GM15510 (cell line): ENCODE data around the gene CCDC88C.

Experiments
- POLR2A ChIP-seq: IDR thresholded peaks from 3 replicates; pipeline ENCODE4 v1.6.1; 2011; ENCODE audit warnings: borderline replicate concordance; ENCODE audit not compliant: insufficient read length; ENCODE audit errors: extremely low read depth

CCDC88C gene

GRCh38 chr14:91377700-91378652, 39.6 kb downstream of the CCDC88C start:
- no peak for TF ChIP-seq POLR2A

GRCh38 chr14:91376547-91377477, 40.8 kb downstream of the CCDC88C start:
- no peak for TF ChIP-seq POLR2A

DNA sequence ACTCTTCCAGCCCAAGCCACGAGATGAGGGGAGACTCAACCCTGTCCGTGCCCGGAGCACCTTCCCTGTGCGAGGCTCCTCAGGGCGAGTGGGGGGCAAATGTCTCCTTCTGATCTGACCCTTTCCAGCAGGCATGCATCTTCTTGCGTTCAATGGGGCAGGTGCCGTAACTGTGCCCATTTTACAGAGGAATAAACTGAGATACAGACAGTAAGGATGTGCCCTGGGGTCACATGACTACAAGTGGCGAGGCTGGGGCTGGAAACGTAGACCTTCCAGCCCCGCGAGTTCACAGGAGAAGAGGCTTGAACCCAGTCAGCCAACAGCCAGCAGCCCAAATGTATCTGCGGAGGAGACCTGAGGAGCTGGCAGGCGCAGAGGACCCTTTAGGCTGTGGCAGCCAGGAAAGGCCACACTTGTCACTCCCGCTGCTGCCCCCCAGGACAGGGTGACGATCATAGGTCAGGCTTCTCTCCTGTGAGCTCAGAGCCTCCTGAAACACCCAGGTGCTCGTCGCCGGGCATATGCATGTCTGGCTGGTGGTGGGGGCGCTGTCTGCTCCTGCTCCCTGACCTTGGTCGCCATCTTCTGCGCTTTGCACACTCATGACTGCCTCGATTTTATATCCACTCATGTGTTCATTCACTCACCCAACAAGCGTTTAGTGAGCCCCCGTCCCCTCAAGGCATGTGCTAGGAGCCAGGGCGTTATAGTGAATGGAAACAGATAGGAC, 41.7 kb downstream of the CCDC88C start:
- no peak for TF ChIP-seq POLR2A

DNA sequence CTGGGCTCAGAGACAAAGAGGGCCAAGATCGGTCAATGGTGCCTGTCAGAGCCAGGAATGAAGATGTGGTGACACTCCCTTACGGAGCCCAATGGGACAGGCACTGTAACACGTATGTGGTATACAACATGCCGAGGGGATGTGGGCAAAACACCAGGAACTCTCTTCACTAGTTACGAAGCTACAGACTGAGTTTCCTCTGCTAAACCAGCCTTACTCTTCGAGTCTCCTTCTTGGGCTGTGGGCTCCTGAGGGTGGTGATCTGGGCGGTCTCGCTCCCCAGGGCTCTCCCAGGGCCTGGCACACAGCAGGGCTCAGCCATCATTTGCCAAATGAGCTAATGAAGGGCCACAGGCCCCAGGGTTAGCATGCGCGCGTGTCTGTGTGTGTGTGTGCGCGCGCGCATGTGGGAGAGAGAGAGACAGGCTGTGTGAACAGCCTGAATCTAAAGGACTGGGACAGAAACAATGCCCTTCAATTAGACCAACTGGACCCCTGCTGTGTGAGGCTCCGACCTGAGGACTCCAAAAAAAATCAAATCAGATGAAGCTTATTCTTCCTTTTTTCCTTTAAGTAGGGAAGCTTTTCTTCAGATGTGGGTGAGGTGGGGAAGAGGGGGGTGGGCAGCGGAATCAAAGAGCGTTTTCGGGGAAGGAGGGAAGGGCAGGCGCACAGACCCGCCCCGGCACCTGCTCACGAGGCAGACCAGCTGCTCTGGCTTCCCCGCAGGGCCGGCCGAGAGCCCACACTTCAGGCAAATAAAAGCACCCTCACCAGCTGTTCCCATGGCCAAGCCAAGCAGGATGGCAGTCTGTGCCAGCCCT, 42.5 kb downstream of the CCDC88C start:
- no peak for TF ChIP-seq POLR2A

- no peak for TF ChIP-seq POLR2A
These were observed 43.2 kb downstream of the CCDC88C start for GRCh38 chr14:91374287-91374878.

DNA sequence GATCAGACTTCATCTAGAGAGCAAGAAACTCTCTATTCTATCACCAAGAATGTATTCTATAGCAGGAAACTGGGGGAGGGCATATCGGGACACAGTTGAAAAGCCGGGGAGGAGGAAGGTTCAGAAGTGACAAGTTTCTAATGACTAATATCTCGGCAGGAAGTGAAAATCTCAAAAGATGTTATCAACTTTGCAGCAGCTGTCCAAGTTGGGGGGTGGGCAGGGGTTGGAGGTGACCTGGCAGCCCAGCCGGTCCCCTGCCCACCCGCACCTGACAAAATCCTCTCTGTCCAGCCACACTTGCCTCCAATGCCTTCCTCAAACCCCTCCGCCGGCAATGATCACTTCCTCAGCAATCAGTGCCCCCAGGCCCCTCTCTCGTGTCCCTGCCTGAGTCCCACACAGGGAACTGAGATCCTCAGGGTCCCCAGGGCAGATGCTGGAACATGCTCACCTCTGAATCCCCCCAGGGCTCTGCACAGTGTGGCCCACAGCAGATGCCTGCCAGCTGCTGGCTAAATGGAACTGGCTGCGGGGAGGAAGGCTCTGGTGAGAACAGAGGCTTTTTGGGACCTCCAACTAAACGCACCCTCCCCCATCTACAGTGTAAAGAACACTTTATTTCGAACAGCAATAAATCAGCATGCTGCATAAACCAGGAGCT, 43.9 kb downstream of the CCDC88C start:
- peak; percentile 24 for TF ChIP-seq POLR2A

DNA sequence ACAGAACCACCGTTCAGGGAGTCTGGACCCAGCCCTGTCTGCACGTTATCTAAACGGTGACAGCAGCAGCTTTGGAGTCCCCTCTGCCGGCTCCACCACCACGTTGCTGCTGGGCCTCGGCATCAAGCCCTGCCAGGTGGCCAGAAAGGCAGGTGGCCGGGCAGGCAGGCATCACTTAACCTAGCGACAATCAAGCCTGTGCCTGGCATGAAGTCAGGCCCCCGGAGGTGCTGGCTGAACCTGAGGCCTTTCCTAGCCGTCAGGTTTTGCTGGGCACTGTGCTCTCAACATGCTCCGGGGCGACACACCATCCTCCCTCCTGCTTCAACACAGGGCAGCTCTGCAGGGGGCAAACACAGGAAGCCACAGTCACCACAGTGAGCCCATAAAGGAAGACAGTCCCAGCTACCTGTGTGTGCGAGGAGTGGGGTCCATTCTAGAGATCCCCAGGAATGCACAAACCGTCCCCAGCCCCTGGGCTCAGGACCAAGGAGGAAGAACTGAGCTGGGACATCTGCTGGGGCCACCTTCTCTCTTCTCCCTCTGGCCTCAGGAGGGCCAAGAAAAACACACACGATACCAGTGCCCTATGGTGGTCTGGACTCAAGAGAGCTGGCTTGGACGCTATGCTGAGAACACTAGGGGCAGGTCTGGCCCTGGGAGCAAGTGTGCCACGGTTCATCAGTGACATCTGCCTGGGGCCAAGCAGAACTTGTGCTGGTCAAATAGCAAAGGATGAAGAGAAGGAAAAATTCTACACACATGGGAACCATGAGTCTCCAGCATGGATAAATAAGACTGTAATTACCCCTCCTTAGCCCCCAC, 44.7 kb downstream of the CCDC88C start:
- TF ChIP-seq POLR2A = no peak

DNA sequence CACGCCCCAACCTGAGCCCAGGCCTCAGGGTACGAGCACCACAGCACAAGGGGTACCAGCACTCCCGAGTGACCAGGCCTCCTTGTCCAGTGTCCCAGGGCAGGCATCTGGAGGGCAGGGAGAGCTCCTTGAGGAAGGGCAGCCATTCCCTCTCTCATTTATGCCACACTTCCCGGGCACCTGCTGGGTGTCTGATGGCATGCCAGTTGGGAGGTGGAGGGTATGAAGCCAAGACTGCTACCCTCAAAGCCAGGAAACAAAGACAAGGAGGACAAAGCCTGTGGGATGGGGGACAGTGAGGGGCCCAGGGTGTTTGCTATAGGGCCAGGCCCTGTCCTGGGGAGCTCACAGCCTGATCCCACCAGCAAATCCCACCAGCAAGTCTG, 45.6 kb downstream of the CCDC88C start:
- no peak for TF ChIP-seq POLR2A

DNA sequence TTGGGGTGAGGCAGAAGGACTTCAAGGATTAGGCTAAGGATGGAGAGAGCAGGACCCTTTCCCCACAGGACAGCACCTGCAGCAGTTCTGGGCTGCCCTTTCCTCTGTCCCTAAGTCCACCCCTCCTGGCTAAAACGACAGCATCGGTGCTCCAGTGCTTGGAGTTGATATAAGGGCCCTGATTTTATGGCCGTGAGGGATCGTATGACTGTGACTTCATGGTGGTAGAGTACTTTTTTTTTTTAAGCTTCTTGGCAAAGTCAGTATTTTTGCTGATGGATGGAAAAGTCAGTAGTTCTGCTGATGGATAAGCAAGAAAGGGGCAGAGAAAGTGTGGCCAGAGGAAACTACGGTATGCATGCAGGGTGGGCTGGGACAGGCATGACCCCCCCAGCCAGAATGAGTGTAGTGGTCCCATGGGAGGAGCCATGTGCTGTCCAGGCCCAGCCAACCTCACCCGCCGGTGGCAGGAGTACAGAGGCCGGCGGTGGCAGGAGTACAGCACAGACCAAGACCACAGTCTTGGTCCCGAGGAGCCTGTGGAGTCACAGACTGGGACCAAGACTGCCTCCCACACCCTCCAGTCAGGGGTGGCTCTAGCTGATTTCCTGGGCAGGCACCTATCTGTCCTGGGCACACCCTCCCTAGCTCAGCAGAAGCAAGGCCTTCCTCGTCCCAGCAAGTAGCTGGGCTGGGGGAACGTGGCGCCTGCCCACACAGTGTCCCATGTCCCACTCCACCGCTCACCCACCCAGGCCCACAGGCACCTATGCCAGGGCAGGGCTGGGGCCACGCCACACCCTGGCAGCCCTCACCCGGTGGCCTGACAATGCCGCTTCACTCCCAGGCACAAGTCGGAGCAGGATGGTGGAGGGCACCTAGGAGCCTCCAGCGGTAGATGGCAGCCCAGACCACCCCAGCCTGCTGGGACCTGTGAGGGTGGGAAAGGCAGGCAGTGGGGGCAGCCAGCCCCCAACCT, 46.3 kb downstream of the CCDC88C start:
- no peak for TF ChIP-seq POLR2A

GRCh38 chr14:91369628-91370445, 47.8 kb downstream of the CCDC88C start:
- no peak for TF ChIP-seq POLR2A
